ENCODE results near the gene TLL1.

Gene TLL1

DNA sequence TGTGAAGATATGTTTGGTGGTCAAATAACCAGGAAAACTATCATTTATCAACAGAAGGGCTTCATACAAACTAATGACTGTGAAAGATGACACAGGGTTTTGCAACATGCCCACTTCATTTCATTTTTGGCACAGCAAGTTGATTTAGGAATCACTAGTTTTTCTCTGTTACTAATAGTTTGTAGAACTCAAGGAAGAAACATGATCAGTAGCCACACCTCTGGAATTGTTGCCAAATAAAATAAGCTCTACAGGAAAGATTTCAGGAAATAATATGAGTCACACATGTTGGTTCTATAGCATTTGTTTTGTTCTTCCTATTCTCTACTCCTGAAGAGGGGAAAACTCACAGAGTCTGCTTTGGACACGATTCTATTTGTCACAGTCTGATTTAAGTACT is 255.4 kb downstream of the TLL1 start:
- TF ChIP-seq, protein P1, sequence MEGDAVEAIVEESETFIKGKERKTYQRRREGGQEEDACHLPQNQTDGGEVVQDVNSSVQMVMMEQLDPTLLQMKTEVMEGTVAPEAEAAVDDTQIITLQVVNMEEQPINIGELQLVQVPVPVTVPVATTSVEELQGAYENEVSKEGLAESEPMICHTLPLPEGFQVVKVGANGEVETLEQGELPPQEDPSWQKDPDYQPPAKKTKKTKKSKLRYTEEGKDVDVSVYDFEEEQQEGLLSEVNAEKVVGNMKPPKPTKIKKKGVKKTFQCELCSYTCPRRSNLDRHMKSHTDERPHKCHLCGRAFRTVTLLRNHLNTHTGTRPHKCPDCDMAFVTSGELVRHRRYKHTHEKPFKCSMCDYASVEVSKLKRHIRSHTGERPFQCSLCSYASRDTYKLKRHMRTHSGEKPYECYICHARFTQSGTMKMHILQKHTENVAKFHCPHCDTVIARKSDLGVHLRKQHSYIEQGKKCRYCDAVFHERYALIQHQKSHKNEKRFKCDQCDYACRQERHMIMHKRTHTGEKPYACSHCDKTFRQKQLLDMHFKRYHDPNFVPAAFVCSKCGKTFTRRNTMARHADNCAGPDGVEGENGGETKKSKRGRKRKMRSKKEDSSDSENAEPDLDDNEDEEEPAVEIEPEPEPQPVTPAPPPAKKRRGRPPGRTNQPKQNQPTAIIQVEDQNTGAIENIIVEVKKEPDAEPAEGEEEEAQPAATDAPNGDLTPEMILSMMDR (IDR thresholded peaks at IDR 0.05), result no peak

DNA sequence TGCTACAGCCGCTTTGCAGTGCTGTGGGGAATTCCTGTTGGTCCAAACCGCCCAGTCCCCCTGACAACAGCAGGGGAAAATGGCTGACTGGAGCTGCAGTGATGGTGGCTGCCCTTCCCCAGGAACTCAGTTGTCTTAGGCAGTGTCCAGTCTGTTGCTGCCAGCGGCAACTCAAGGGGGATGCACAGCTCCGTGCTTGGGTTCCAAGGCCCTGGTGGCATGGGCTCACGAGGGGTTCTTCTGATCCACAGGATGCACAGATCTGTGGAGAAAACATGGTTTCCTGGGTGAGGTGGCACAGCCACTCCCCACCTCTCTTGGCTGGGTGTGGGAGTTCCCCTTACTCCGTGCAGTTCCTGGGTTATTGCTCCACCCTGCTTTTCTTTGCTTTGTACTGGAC is 261.2 kb downstream of the TLL1 start:
- TF ChIP-seq, protein P1 (IDR thresholded peaks at IDR 0.05), result no peak

DNA sequence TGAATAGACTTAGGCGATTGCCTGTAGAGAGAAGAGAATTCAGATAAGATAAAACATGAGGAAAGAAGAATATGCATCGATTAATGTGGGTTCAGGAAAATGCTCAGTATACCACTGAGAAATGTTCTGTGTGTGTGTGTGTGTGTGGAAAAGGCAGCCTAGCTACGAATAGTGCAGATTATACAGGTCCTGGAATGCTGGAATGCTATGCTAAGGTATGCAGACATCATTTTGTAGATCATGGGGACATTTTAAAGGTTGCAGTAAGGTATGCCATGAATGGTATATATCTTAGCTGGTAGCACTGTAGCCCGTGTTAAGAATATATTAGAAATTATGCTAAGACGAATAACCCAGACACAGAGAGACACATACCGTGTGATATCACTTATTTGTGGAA is 267.9 kb downstream of the TLL1 start:
- TF ChIP-seq, protein P1 (IDR thresholded peaks at IDR 0.05), result no peak

DNA sequence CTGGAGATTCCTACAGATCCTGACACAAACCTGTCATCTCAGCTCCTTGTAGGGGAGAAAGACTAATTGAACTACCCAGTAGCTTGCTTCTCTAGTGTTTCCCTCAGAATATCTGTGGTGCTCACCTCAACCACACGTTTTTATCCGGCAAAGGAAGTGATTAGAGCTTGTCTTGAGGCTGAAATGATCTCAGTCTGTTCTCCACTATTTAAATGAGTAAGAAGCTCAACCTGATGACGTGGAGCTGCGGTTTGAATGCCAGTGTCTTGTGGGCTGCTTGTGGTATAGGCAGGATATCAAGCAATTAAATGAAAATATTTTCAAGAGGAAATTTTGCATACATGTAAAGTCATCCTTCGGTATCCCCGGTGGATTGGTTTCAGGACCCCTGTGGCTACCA is 270.2 kb downstream of the TLL1 start:
- TF ChIP-seq, protein P1 (IDR thresholded peaks at IDR 0.05), result no peak

DNA sequence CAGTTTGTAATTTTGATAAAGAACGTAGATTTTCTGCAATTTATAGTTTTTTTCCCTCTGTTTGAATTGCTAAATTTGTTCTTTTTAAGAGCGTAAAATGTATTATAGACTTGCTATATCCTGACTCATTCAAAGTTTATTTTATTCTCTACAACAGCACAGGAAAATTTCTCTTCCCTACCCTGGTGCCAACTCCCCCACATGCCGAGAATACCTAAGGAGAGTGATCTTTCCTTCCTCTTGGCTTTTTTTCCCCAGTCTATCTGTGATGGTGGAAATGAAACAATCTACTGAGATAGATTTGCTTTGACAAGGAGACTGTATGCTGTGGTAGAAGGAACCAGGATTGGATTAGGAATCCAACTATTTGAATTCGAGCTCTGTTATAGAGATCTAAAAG is 271.6 kb downstream of the TLL1 start:
- TF ChIP-seq, protein P1 (IDR thresholded peaks at IDR 0.05), result no peak

DNA sequence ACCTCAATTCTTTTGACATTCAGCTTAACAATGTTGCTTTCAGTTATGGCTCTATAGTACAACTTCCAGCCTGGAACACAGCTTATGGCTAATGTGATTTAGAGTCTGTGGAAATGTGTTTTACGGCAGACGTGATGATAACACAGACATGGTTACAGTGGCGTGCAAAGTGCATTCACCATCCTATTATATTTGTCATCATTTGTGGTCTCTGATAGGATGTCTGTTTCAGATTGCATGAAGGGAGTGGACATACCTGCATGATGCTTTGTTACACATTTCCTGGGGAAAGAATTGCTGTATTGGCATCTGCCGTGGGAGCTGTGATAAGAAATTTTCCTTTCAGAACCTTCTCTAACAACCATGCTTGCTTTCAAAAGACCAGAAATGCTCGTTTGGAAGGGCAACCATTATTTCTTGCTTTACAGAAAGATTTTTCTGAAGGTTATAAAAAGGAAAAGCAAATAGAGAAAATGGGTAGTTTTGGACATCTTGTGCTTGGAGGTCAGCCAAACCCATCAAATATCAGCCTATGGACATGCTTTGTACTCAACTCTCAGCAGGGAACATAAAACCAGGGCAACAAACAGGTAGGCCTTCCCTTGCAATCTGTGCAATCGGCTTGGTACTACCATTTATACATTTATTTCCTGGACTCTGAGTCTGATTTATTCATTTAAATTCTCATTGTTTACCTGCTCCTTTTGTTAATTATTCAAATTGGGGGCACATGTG is 273.9 kb downstream of the TLL1 start:
- TF ChIP-seq, protein P1 (IDR thresholded peaks at IDR 0.05), result no peak
